Measurements from ENCODE around the gene AVP. TPM values are rescaled to one million over a fixed set of nuclear protein-coding genes. Genes with fewer than 3 reads are reported as not detected.
"Not testable (repeated sequence)": the region's sequence is repeated elsewhere in the genome, so short reads cannot be mapped to it uniquely, and the experiment has no call there.

Gene AVP, protein sequence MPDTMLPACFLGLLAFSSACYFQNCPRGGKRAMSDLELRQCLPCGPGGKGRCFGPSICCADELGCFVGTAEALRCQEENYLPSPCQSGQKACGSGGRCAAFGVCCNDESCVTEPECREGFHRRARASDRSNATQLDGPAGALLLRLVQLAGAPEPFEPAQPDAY
- not detected for polyA plus RNA-seq (ENCODE audit: insufficient read depth in 1 of 5, insufficient read length in 5 of 5, low replicate concordance in 1 of 5)
- long read RNA-seq, donor 1 = 0 reads
- long read RNA-seq, donor 2 = 0 reads
- long read RNA-seq, donor 3 = 0 reads
- long read RNA-seq, donor 4 = 0 reads
- long read RNA-seq, donor 5 = 0 reads
- long read RNA-seq, donor 6 = 0 reads
- long read RNA-seq, donor 7 = 0 reads
- long read RNA-seq, donor 8 = 0 reads

DNA sequence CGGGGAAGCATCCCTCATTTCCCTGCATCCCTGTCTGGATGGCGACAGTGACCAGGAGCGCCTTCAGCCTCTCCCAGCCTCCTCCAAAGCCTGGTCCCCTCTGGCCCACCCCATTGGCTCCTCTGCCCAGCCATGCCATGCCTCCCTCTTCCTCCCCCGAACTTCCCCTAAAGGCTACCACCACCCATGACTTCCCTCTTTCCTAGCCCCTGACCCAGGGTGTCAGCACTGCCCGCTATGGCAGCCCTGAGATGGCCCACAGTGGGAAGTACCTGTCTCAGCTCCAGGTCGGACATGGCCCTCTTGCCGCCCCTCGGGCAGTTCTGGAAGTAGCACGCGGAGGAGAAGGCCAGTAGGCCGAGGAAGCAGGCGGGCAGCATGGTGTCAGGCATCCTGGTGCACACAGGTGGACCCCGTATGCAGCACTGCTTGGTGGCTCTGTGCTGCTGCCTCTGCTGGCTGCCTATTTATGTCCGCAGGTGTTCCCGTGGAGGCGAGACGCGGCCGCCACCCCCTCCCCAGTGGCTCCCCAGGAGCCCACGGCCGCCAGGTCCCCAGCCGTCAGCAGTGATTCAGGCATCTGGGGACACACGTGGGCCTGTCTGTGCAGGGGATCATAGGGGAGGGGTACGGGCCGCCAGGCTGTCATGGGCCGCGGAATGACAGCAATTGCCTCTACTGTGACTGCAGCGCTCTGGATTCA lies at the start of gene AVP:
Gene AVP, minus strand, starts transcription at position 442 of the 703 bp plus-strand sequence. Its CDS starts 50 bp downstream, at position 392.
- DNase-seq = no peak

DNA sequence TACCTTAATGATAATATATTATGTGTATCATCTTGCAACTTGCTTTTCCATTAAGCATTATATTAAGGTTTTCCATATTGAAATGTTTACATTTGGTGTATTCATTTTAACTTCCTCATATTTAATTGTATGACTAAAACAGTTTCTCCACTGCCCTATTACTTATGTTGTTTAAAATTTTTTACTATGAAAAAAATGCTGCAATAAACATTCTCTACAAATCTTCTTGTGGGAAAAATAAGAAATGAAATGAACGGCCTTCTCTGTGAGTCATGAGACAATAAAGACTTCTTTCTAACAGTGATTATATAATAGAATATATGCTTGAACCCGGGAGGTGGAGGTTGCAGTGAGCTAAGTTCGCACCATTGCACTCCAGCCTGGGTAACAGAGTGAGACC lies 49.6 kb upstream of the AVP start:
- DNase-seq = no peak

DNA sequence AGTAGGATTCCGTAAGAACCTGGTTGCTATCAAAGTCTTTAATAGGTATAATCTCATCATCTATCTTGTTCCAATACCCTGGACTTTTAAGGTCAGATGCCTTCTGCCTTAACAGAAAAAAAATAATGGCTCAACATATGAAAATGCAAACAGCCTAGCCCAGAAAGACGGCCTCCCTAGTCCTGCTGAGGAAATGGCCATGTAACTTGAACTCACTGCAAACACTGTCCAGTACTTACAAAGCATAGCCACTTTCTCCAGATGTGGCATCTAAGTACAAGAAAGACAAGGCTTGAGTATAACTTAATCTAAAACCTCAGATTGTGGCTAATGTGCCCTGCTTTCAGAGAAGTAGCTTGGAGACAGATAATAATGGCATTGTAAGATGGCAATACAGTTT lies 48.6 kb upstream of the AVP start:
- no peak for DNase-seq

DNA sequence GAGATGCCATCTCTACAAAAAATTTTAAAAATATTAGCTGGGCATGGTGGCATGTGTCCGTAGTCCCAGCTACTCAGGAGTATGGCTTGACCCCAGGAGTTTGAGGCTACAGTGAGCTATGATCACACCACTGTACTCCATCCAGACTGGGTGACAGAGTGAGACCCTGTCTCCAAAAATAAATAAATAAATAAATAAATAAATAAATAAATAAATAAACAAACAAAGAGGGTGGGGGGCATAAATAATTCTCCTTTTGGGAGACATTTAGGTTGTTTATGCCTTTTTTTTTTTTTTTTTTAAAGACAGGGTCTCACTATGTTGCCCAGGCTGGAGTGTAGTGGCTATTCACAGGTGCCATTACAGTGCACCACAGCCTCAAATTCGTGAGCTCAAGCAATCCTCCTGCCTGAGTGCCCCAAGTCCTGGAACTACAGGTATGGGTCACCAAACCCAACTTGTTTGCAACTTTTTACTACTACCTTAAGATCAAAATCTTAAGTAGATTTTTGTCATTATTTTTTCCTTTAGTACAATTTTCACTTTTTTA lies 45.6 kb upstream of the AVP start:
- no peak for DNase-seq

DNA sequence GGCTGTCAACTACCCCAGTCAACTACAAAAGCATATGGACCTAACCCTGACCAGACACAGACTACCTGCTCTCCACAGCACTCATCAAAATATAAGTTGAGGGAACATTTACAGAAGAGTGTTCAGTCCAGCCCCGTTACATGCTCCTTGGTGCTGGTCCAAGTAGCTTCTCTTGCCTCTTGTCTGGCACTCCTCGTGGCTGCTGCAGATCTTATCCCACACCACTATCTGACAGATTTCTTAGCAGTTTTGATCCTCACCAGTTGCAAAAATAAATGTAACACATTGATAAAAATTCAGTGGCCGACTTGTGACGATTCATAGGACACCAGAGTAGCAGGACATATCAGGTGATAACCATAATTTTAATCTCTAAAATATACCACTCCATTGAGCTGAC lies 44.6 kb upstream of the AVP start:
- no peak for DNase-seq

DNA sequence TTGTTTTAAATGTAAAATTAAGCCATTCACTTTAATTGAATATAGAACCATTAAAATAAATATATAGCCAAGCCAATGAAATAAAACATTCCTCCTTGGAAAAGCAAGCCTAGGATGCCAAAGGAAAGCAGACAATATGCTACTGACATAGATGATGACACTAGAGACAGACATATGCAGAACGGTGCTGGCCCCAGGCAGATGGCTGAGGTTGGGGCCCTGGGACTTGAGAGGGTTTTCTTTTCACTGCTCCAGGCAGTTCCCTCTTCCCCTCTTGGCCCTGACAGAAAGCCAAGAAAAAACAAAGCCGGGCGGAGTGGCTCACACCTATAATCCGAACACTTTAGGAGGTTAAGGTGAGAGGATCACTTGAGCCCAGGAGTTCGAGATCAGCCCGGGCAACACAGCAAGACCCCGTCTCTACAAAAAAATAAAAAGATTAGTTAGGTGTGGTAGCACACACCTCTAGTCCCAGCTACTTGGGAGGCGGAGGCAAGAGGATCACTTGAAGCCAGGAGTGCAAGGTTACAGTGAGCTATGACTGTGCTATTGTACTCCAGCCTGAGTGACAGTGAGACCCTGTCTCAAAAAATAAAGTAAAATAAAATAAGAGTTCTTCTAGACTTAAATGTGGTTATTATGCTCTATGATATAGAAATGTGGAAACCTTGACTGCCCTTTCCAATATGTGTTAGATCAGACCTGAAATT lies 43.9 kb upstream of the AVP start:
- no peak for DNase-seq

DNA sequence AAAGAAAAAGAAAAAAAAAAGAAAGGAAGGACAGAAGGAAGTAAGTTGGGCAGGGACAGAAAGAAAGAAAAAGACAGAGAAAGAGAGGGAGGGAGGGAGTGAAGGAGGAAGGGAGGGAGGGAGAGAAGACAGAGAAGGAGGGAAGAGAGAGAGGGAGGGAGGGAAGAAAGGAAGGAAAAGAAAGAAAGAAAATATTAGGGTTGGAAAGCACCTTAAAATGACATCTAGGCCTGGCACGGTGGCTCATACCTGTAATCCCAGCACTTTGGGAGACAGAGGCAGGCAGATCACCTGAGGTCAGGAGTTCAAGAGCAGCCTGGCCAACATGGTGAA lies 42.0 kb upstream of the AVP start:
- DNase-seq = no peak

DNA sequence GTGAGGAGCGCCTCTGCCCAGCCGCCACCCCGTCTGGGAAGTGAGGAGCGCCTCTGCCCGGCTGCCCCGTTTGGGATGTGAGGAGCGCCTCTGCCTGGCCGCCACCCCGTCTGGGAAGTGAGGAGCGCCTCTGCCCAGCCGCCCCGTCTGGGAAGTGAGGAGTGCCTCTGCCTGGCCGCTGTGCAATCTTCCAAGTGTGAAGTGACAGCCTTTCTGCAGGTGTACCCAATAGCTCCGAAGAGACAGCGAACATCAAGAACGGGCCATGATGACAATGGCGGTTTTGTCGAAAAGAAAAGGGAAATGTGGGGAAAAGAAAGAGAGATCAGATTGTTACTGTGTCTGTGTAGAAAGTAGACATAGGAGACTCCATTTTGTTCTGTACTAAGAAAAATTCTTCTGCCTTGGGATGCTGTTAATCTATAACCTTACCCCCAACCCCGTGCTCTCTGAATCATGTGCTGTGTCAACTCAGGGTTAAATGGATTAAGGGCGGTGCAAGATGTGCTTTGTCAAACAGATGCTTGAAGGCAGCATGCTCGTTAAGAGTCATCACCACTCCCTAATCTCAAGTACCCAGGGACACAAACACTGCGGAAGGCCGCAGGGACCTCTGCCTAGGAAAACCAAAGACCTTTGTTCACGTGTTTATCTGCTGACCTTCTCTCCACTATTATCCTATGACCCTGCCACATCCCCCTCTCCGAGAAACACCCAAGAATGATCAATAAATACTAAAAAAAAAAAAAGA lies 41.4 kb upstream of the AVP start:
- DNase-seq = not testable (repeated sequence)

DNA sequence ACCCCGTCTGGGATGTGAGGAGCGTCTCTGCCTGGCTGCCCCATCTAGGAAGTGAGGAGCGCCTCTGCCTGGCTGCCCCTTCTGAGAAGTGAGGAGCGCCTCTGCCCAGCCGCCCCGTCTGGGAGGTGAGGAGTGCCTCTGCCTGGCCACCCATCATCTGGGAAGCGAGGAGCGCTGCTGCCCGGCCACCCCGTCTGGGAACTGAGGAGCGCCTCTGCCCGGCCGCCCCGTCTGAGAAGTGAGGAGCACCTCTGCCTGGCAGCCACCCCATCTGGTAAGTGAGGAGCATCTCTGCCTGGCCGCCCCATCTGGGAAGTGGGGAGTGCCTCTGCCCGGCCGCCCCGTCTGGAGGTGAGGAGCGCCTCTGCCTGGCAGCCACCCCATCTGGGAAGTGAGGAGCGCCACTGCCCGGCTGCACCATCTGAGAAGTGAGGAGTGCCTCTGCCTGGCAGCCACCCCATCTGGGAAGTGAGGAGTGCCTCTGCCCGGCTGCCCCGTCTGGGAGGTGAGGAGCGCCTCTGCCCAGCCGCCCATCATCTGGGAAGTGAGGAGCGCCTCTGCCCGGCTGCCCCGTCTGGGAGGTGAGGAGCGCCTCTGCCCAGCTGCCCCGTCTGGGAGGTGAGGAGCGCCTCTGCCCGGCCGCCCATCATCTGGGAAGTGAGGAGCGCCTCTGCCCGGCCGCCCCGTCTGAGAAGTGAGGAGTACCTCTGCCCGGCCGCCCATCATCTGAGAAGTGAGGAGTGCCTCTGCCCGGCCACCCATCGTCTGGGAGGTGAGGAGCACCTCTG lies 40.4 kb upstream of the AVP start:
- DNase-seq = not testable (repeated sequence)

DNA sequence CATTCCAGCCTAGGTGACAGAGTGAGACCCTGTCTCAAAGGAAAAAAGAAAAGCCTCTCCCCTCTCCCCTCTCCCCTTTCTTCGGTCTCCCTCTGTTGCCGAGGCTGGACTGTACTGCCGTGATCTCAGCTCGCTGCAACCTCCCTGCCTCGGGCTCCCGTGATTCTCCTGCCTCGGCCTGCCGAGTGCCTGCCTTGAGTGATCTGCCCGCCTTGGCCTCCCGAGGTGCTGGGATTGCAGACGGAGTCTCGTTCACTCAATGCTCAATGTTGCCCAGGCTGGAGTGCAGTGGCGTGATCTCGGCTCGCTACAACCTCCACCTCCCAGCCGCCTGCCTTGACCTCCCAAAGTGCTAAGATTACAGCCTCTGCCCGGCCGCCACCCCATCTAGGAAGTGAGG lies 39.6 kb upstream of the AVP start:
- DNase-seq = not testable (repeated sequence)

DNA sequence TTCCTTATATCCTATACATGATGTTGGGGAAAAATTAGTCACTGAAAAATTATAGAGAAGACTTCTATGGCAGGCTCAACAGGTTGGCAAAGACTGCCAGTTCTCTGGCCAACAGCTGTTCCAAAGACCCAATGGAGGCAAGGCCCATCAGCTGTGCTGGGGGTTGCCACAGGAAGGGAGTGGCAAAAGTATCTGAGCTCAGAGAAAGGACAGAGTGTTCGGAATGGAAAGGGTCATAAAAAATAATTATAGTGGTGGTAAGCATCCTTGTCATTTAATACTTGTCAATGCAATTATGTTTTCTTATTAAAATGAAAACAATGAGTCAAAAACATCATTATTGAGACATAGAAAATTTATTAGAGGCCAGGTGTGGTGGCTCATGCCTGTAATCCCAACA lies 39.0 kb upstream of the AVP start:
- no peak for DNase-seq

DNA sequence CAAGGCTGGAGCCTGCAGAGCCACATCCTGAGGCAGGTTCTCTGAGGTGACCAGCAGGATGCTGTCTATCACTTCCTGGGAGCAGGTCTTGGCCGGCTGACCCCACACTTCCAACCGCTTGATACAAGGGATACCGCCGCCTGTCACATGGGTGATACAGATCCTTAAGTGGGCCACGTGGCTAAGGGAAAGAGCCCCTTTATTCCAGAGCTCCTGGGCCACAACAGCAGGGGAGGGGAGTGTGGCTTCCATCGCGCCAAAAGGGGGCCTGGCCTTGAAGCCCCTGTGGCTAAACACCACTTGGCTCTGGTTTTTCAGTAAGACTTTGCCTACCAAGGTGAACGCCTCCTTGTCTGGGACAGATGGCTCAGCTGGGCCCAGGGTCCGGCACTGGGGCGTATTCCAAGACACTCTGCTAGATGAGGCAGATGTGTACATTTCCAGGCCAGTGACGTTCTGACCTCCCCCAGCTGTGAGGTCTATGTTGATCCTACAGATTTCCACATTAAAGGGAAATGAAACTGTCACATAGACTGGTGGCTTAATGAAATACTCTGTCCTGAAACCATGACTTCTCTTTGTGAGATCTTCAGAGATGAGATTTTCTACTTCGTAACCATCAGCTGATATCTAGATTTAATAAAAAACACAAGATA lies 37.6 kb upstream of the AVP start:
- no peak for DNase-seq

DNA sequence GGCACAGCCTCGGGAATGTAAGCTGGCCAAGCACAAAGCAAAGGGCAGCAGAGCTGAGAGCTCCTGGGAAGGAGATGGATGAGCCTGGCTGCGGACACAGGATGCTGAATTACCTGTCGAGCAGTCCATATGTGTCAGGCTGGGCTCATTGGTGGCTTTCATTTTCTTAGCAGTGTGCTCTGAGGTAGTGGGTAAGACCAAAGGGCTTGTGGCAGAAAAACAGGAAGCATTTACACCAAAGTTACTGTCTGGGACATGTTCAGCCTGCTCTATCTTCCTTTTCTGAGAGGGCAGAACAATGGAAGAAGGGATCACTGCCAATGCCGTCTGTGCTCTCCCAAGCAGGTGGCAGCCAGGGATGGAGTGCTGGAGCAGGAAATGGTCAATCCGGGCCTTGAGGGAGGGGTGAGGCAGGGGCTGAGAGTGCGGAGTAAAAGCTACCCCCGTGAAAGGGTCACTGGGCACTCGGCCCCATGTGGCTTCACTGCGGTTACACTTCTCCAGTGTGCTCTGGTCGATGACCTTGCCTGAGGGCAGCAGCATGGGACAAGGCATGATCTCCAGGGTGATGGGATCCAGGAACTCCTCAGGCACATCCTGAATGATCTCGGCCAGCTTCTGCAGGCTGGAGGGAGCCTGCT lies 36.9 kb upstream of the AVP start:
- no peak for DNase-seq

DNA sequence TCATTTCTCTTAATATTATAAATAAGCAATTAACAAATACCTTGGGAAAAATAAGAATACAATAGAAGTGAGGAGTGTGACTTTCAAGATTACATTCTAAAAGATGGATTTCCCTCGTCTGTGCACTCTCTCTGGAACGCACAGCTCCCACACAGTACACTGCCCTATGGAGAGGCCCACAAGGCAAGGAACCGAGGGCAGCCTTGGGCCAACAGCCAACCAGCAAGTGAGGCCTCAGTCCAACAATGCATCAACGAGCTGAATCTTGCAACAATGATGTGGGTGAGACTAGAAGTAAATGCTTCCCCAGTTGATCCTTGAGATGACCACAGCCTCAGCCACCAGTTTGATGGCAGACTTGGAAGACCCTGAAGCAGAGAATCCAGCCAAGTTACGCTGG lies 34.5 kb upstream of the AVP start:
- no peak for DNase-seq

DNA sequence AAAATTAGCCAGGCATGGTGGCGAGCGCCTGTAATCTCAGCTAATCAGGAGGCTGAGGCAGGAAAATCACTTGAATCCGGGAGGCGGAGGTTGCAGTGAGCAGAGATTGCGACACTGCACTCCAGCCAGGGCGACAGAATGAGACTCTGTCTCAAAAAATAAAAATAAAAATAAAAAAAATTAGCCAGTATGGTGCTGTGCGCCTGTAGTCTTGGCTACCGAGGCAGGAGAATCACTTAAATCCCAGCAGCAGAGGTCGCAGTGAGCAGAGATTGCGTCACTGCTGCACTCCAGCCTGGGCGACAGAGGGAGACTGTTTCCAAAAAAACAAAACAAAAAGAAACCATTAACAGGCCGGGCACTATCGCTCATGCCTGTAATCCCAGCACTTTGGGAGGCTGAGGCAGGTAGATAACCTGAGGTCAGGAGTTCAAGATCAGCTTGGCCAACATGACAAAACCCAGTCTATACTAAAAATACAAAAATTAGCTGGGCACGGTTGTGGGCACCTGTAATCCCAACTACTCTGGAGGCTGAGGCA lies 33.4 kb upstream of the AVP start:
- DNase-seq = peak; percentile 56 to 69

DNA sequence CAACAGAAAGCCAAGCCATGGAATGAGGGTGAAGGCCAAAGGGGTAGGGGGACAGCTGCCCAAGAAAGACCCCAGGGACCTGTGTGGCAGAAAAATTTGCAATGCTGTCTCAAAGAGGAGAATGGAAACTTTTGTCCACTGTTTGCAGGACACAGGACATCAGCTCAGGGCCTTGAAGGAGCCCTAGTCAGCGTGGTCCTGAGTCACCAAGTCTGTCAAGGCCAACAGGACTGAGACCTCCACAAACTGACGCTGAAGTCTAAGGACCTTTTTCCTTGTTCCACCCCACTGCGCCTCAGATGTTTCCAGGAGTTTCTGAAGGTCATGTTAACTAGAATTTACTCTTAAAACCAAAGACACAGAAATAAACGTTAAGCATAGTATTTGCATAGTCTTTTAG lies 31.8 kb upstream of the AVP start:
- DNase-seq = no peak

DNA sequence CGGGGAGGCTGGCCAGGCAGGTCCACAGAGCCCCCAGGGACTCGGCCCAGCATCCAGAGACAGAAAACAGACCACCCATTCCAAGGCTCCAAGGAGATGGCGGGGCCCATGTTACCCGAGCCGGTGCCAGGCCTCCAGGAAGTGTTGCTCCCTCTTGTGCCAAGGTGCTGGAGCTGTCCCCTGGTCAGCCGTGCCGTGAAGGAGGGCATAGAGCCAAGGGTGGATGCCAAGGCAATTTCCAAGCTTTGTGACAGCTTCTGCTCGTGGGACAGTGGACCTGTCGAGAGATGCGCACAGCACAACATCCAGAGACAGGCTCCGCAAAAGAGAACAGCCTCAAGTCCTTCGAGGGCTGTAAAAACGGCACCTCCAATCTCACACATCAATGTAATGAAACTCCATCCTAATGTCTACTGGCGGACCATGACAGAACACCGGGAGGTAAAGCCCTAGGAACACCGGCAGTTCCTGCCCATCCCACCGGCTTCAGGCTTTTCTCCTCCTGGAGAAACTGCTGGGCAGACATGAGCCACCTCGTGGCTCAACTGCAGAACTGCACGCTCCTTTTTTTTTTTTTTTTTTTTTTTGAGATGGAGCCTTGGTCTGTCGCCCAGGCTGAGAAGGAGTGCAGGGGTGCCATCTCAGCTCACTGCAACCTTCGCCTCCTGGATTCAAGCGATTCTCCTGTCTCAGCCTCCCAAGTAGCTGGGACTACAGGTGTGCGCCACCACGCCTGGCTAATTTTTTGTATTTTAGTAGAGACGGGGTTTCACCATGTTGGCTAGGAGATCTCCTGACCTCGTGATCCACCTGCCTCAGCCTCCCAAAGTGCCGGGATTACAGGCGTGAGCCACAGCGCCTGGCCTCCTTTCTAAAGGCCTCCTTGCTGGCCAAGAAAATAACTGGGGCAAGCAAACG lies 30.9 kb upstream of the AVP start:
- DNase-seq = peak; percentile 30 to 31

DNA sequence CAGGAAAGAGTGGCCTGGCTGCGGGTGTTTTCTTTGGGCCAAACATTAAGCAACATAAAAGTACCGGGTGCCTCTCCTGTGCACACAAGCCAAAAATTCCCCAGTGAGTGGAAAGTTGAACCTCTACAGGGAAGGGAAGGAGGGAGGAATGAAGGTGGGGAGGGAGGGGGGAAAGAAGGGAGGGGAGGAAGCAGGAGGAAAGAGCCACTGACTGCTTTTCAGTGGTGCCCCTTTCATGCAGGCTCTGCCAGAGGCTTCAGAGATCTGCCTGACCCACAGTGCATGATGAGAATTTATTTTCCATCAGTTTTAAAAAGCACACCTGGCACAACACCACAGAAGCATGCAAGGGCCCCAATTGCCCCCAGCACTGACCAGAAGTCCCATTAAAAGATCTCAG lies 27.5 kb upstream of the AVP start:
- no peak for DNase-seq

DNA sequence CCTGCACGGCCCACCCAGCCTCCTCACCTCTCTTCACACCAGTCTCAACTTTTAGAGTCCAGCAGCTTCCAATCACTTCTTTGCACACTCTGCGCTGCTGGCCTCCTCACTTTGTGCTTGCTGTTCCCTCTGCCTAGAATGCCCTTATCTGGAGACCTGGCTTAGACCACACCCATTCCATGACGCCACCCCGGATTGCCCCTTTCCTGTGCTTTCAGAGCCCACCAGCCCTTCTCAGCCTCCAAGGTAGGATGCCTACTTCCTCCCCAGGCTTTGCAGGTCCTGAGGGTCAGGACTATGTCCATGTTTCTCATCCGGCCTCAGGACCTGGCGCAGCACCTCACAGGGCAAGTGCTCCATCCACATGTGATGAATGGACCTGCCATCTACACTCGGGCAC lies 27.0 kb upstream of the AVP start:
- DNase-seq = no peak
